ENCODE data around the gene GNAI3.

The GNAI3 gene

DNA sequence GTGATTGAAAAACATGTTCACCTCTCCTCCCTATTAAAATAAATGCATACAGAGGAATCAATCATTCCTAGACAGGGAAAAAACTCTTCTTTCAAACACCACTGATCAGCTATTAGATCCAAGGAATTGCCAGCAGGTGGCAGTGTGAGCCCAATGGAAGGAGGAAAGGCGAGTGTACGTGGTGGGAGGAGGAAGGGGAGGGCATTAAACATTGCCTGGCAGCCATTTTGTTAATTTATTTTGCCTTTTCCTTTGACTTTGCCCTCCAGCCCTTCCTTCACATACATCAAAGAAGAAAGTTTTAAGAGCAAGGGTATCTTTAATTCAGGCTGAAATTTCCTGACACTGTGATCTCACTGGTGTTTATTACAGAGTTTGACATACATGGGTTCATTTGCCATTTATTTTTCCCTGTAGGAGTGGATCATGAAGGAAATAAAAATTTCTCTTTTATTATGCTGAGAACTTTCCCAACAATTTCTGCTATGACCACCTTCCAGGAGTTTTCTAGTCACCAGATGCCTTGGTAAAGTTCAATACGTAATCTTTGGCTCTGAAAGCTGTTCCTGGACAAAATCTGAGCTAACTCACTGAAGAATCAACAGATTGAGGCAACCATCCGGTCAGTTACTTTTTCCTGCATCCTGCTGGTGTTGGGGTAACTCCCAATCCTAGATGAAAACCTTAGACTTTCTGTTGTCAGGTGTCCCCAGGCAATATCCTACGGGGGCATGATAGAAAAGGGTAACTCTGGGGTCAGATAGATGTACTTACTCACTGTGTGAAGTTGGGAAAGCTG, 1.9 kb upstream of the GNAI3 start (continued):
- TF ChIP-seq, protein P1, sequence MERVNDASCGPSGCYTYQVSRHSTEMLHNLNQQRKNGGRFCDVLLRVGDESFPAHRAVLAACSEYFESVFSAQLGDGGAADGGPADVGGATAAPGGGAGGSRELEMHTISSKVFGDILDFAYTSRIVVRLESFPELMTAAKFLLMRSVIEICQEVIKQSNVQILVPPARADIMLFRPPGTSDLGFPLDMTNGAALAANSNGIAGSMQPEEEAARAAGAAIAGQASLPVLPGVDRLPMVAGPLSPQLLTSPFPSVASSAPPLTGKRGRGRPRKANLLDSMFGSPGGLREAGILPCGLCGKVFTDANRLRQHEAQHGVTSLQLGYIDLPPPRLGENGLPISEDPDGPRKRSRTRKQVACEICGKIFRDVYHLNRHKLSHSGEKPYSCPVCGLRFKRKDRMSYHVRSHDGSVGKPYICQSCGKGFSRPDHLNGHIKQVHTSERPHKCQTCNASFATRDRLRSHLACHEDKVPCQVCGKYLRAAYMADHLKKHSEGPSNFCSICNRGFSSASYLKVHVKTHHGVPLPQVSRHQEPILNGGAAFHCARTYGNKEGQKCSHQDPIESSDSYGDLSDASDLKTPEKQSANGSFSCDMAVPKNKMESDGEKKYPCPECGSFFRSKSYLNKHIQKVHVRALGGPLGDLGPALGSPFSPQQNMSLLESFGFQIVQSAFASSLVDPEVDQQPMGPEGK (tag by site-specific recombination; IDR thresholded peaks at IDR 0.05) = peak; percentile 56
- TF ChIP-seq, protein P2, sequence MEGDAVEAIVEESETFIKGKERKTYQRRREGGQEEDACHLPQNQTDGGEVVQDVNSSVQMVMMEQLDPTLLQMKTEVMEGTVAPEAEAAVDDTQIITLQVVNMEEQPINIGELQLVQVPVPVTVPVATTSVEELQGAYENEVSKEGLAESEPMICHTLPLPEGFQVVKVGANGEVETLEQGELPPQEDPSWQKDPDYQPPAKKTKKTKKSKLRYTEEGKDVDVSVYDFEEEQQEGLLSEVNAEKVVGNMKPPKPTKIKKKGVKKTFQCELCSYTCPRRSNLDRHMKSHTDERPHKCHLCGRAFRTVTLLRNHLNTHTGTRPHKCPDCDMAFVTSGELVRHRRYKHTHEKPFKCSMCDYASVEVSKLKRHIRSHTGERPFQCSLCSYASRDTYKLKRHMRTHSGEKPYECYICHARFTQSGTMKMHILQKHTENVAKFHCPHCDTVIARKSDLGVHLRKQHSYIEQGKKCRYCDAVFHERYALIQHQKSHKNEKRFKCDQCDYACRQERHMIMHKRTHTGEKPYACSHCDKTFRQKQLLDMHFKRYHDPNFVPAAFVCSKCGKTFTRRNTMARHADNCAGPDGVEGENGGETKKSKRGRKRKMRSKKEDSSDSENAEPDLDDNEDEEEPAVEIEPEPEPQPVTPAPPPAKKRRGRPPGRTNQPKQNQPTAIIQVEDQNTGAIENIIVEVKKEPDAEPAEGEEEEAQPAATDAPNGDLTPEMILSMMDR (tag by site-specific recombination; IDR thresholded peaks at IDR 0.05) = peak; percentile 78
- TF ChIP-seq ZNF654 (tag by site-specific recombination; IDR thresholded peaks at IDR 0.05; ENCODE audit: low read depth) (peak; percentile 99), BCL11B (tag by site-specific recombination; IDR thresholded peaks at IDR 0.05; ENCODE audit: low read depth) (no peak), GLI2 (tag by site-specific recombination; IDR thresholded peaks at IDR 0.05; ENCODE audit: borderline replicate concordance, low read depth) (no peak)
- TF ChIP-seq, protein P3, sequence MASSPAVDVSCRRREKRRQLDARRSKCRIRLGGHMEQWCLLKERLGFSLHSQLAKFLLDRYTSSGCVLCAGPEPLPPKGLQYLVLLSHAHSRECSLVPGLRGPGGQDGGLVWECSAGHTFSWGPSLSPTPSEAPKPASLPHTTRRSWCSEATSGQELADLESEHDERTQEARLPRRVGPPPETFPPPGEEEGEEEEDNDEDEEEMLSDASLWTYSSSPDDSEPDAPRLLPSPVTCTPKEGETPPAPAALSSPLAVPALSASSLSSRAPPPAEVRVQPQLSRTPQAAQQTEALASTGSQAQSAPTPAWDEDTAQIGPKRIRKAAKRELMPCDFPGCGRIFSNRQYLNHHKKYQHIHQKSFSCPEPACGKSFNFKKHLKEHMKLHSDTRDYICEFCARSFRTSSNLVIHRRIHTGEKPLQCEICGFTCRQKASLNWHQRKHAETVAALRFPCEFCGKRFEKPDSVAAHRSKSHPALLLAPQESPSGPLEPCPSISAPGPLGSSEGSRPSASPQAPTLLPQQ (tag by site-specific recombination; IDR thresholded peaks at IDR 0.05) = 0 out of 2 replicates have a peak, but pooled peaks have one; percentile 13

DNA sequence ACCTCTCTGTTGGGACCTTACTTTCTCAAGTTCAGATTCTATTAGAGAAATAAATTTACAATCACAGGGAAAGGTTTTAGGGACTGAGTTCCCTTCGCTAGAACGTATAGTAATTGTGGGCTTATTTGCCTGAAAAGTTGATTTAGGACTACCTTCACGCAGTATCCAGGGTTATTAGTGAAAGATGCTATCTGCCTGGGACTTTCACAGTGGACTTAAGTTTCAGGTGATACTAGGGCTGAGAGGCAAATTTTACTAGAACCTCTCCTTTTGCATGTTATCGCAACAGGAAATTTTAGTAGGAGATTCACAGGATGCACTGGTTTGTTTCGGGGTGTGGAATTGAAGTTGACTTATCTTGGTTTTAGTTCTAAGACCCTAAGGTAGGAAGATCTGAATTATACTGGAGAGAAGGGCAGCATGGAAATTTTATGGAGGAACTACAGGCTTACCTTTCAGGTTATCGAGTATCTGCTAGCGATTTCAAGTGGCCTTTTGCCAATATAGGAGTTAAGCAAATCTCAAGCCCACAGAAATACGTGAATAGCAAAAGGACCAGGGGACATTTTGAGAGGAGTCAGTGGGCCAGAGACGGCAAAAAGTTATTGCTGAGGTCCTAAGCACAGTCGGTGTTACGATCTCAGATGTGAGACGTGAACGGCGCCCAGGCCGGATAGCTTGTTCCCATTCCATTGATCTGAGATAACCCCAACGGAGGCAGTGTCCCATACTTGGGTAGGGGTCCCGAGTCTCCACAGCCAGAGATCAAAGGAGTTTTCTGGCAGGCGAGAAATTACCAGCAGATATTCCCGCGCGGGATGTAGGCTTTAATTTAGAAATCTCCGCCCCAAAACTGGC, 723 bp upstream of the GNAI3 start:
- Histone ChIP-seq H3K27ac (ENCODE audit: extremely low read depth, low read depth, low read length) (peak overlapping the region; percentile 78), H3K4me3 (ENCODE audit: low read depth, low read length) (peak overlapping the region; percentile 57), H3K36me3 (ENCODE audit: control insufficient read depth in 2 of 2, insufficient read depth in 1 of 2, low read length in 2 of 2) (no peaks in the 10 kb centered on the region; a peak in 1 of 3 replicates), H3K9me3 (ENCODE audit: control insufficient read depth, insufficient read depth, low read depth, low read length) (no peaks in the 10 kb centered on the region), H3K4me1 (ENCODE audit: control insufficient read depth, insufficient read depth, low read length) (peaks cover 6% of the 10 kb centered on the region; the same call in 1 of the 2 replicates)
- 0 out of 2 replicates have a peak, but pooled peaks have one; percentile 9 for TF ChIP-seq ZNF335 (tag by site-specific recombination; conservative IDR thresholded peaks at IDR 0.05)
- no peak for TF ChIP-seq ZNF324 (tag by site-specific recombination; IDR thresholded peaks at IDR 0.05)
- TF ChIP-seq ZNF624 (tag by site-specific recombination; IDR thresholded peaks at IDR 0.05) = no peak
- TF ChIP-seq, protein P4, sequence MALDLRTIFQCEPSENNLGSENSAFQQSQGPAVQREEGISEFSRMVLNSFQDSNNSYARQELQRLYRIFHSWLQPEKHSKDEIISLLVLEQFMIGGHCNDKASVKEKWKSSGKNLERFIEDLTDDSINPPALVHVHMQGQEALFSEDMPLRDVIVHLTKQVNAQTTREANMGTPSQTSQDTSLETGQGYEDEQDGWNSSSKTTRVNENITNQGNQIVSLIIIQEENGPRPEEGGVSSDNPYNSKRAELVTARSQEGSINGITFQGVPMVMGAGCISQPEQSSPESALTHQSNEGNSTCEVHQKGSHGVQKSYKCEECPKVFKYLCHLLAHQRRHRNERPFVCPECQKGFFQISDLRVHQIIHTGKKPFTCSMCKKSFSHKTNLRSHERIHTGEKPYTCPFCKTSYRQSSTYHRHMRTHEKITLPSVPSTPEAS (tag by site-specific recombination; IDR thresholded peaks at IDR 0.05) = no peak
- no peak for TF ChIP-seq ZNF132 (tag by site-specific recombination; IDR thresholded peaks at IDR 0.05; ENCODE audit: borderline replicate concordance)
- TF ChIP-seq ZNF704 (tag by site-specific recombination; IDR thresholded peaks at IDR 0.05) = no peak
- no peak for TF ChIP-seq REPIN1 (tag by site-specific recombination; IDR thresholded peaks at IDR 0.05; ENCODE audit: low read depth)
- no peak for TF ChIP-seq ZNF311 (tag by site-specific recombination; IDR thresholded peaks at IDR 0.05; ENCODE audit: borderline replicate concordance)
- 0 out of 2 replicates have a peak, but pooled peaks have one; percentile 22 for TF ChIP-seq ZNF184 (tag by site-specific recombination; IDR thresholded peaks at IDR 0.05)
- no peak for TF ChIP-seq EGR2 (tag by site-specific recombination; IDR thresholded peaks at IDR 0.05; ENCODE audit: low read depth)
- no peak for TF ChIP-seq ZNF366 (tag by site-specific recombination; conservative IDR thresholded peaks at IDR 0.05)
- no peak for TF ChIP-seq GLI2 (tag by site-specific recombination; IDR thresholded peaks at IDR 0.05; ENCODE audit: borderline replicate concordance, low read depth)
- no peak for TF ChIP-seq OVOL3 (tag by site-specific recombination; IDR thresholded peaks at IDR 0.05)
- no peak for TF ChIP-seq HOXC10 (CRISPR knock-in tag; IDR thresholded peaks at IDR 0.05)
- no peak for TF ChIP-seq ZNF785 (tag by site-specific recombination; IDR thresholded peaks at IDR 0.05)
- no peak for TF ChIP-seq KLF16 (tag by site-specific recombination; IDR thresholded peaks at IDR 0.05)
- ChIA-PET POLR2A (interaction anchor here (0.6 to 3.1 kb wide), 34 partner anchors 9 to 734 kb away, joined by 3 to 44 read pairs (median 5); partner anchors contain the start of genes AHCYL1, AMIGO1, AMPD2 and ATXN7L2), CTCF (interaction anchor here (0.6 to 6.1 kb wide), 21 partner anchors 11 to 512 kb away, joined by 3 to 158 read pairs (median 7); no protein-coding TSS in a partner anchor)
